IMR-90 (cell line): ENCODE results near the gene ME3. TPM values are rescaled to one million over a fixed set of nuclear protein-coding genes. Genes with fewer than 3 reads are reported as not detected.

Experiments
- ATAC-seq: fragments of 200-7000 bp; cut with Tn5 transposase; 2 replicates; pipeline ENCODE4 v1.9.1; 2020; ENCODE audit warnings: low read depth, mild to moderate bottlenecking, moderate library complexity
- BruUV-seq: library from RNA; stranded (reverse); fragments of 400-500 nt; replicated peaks from 2 replicates; lab custom pipeline; 2021; lab: Mats Ljungman, UMichigan
- CTCF ChIA-PET: fragments of 300-600 bp; formaldehyde crosslinking; extraction: SDS; loops from one replicate; lab custom pipeline; 2021; ENCODE audit warnings: antibody characterized with exemption; lab: Yijun Ruan, JAX
- POLR2A ChIA-PET: fragments of 300-600 bp; sonication (Branson Sonifier 250); formaldehyde crosslinking; loops from one replicate; lab custom pipeline; 2022; ENCODE audit warnings: antibody characterized with exemption; ENCODE audit not compliant: unreplicated experiment; lab: Charles Lee
- DNase-seq: peaks from one replicate; pipeline ENCODE4 v3.0.0; 2013
- H2AFZ ChIP-seq: replicated peaks from 2 replicates; pipeline ENCODE3; 2013; ENCODE audit warnings: low read length, mild to moderate bottlenecking; ENCODE audit not compliant: poor library complexity
- H2AK5ac ChIP-seq: 2 replicates; pipeline ENCODE4 v1.6.1; 2013; ENCODE audit warnings: low read depth, low read length, inconsistent platforms
- H2AK9ac ChIP-seq: replicated peaks from 2 replicates; pipeline ENCODE3; 2013; ENCODE audit warnings: mild to moderate bottlenecking, low read depth, low read length, moderate library complexity; ENCODE audit not compliant: poor library complexity
- H2BK120ac ChIP-seq: 2 replicates; pipeline ENCODE4 v1.6.1; 2013; ENCODE audit warnings: low read depth, low read length, inconsistent platforms
- H2BK15ac ChIP-seq: 3 replicates; pipeline ENCODE4 v1.6.1; 2013; ENCODE audit warnings: low read depth, low read length, inconsistent platforms
- H2BK20ac ChIP-seq: 2 replicates; pipeline ENCODE4 v1.6.1; 2013; ENCODE audit warnings: low read depth, mild to moderate bottlenecking, inconsistent platforms, low read length, moderate library complexity
- H2BK5ac ChIP-seq: 2 replicates; pipeline ENCODE4 v1.6.1; 2013; ENCODE audit warnings: mild to moderate bottlenecking, low read depth, low read length, inconsistent platforms; ENCODE audit not compliant: poor library complexity, severe bottlenecking
- H3K14ac ChIP-seq: replicated peaks from 2 replicates; pipeline ENCODE4 v1.6.1; 2013; ENCODE audit warnings: low read depth, low read length, inconsistent platforms
- H3K18ac ChIP-seq: 2 replicates; pipeline ENCODE4 v1.6.1; 2013; ENCODE audit warnings: low read depth, low read length, control low read depth
- H3K23ac ChIP-seq: 2 replicates; pipeline ENCODE4 v1.6.1; 2013; ENCODE audit warnings: low read depth, low read length, inconsistent platforms
- H3K27ac ChIP-seq: 2 replicates; pipeline ENCODE4 v1.5.1; 2013; ENCODE audit warnings: mild to moderate bottlenecking, control low read depth, low read length; ENCODE audit not compliant: insufficient read depth
- H3K27me3 ChIP-seq: 2 replicates; pipeline ENCODE4 v1.6.1; 2013; ENCODE audit warnings: low read length; ENCODE audit not compliant: control insufficient read depth, insufficient read depth
- H3K36me3 ChIP-seq: 2 replicates; pipeline ENCODE4 v1.6.1; 2013; ENCODE audit warnings: low read length, mixed read lengths; ENCODE audit not compliant: control insufficient read depth, insufficient read depth
- H3K4ac ChIP-seq: 2 replicates; pipeline ENCODE4 v1.6.1; 2013; ENCODE audit warnings: low read depth, low read length, inconsistent platforms
- H3K4me1 ChIP-seq: 2 replicates; pipeline ENCODE4 v1.6.1; 2013; ENCODE audit warnings: low read length, mixed read lengths; ENCODE audit not compliant: control insufficient read depth, insufficient read depth
- H3K4me2 ChIP-seq: 2 replicates; pipeline ENCODE4 v1.6.1; 2013; ENCODE audit warnings: low read depth, mild to moderate bottlenecking, control low read depth, low read length, moderate library complexity
- H3K4me3 ChIP-seq: 2 replicates; pipeline ENCODE4 v1.5.1; 2013; ENCODE audit warnings: low read depth, mild to moderate bottlenecking, control low read depth, low read length, moderate library complexity; ENCODE audit not compliant: insufficient read depth
- H3K56ac ChIP-seq: 2 replicates; pipeline ENCODE4 v1.6.1; 2013; ENCODE audit warnings: low read length, inconsistent platforms; ENCODE audit not compliant: insufficient read depth; ENCODE audit errors: extremely low read depth
- H3K79me1 ChIP-seq, 2 experiments: 2 replicates each; pipeline ENCODE4 v1.6.1; 2013; ENCODE audit warnings: low read length in 2 of 2, inconsistent platforms in 1 of 2, low read depth in 1 of 2
- H3K9ac ChIP-seq: 2 replicates; pipeline ENCODE4 v1.6.1; 2013; ENCODE audit warnings: low read depth, low read length, control low read depth
- H3K9me1 ChIP-seq: 2 replicates; pipeline ENCODE4 v1.6.1; 2013; ENCODE audit warnings: low read length, inconsistent platforms; ENCODE audit not compliant: insufficient read depth
- H3K9me3 ChIP-seq: 2 replicates; pipeline ENCODE4 v1.6.1; 2013; ENCODE audit warnings: low read length; ENCODE audit not compliant: control insufficient read depth, insufficient read depth
- H4K20me1 ChIP-seq: 2 replicates; pipeline ENCODE4 v1.6.1; 2013; ENCODE audit warnings: low read length, inconsistent platforms; ENCODE audit not compliant: insufficient read depth
- H4K5ac ChIP-seq: 2 replicates; pipeline ENCODE4 v1.6.1; 2013; ENCODE audit warnings: mild to moderate bottlenecking, low read depth, low read length, control low read depth
- H4K8ac ChIP-seq, 2 experiments: 2 replicates each; pipeline ENCODE4 v1.6.1; 2013; ENCODE audit warnings: low read depth in 2 of 2, low read length in 2 of 2, control low read depth in 1 of 2, inconsistent platforms in 1 of 2
- H4K91ac ChIP-seq: 2 replicates; pipeline ENCODE4 v1.6.1; 2013; ENCODE audit warnings: low read depth, low read length, inconsistent platforms; ENCODE audit not compliant: insufficient read depth
- FOS ChIP-seq: fragments of 150-350 bp; IDR thresholded peaks from 2 replicates; pipeline ENCODE4 v1.6.1; 2016; ENCODE audit warnings: low read depth, low read length
- dilution Hi-C: fragments of 300-500 bp; cut with HindIII; formaldehyde crosslinking; loops from one replicate; pipeline ENCODE4 v1.14.3; 2018; ENCODE audit warnings: low sequenced_read_pairs; ENCODE audit not compliant: unreplicated experiment
- in situ Hi-C: fragments of 300-500 bp; cut with MboI; formaldehyde crosslinking; loops from 3 replicates; pipeline ENCODE4 v1.14.3; 2019; ENCODE audit warnings: low sequenced_read_pairs, inconsistent platforms, mixed read lengths
- intact Hi-C: fragments of 100-400 bp; cut with micrococcal nuclease; formaldehyde crosslinking; loops from 2 replicates; pipeline ENCODE4 v1.10.0; 2022
- polyA plus RNA-seq, 3 experiments: library from polyadenylated mRNA; depleted of rRNA; stranded (reverse); fragments of >200 nt; gene quantifications; 2 replicates each; pipeline ENCODE4 v1.2.3, GENCODE V29; 2012; ENCODE audit warnings: low replicate concordance in 1 of 3
- total RNA-seq: library from RNA; depleted of rRNA; stranded (reverse); fragments of >200 nt; gene quantifications from 2 replicates; pipeline ENCODE4 v1.2.3, GENCODE V29; 2012

ME3 gene
- total and polyA plus RNA-seq, 2 of the 4 experiments (the other 2 are of a cell fraction), result 7.8 to 9.0 TPM

- in situ Hi-C loops, result no loop called here
- no peak for ATAC-seq
Observed at GRCh38 chr11:86555866-86556265, 116.5 kb downstream of the ME3 start.

More at GRCh38 chr11:86555866-86556265, 116.5 kb downstream of the ME3 start:
- Histone ChIP-seq H3K27ac (no peak overlapping the region), H4K8ac (no peak overlapping the region), H2AFZ (no peak overlapping the region), H4K91ac (no peak overlapping the region), H3K4me1 (peaks cover 17% of the 10 kb centered on the region), H2BK5ac (no peak overlapping the region), H3K4me3 (no peak overlapping the region), H3K23ac (no peak overlapping the region), H2BK15ac (no peak overlapping the region), H2BK20ac (no peak overlapping the region), H3K56ac (no peak overlapping the region), H4K5ac (no peak overlapping the region), H3K36me3 (no peaks in the 10 kb centered on the region), H3K9me1 (peaks cover 21% of the 10 kb centered on the region), H2BK120ac (no peak overlapping the region), H2AK5ac (no peak overlapping the region), H2AK9ac (no peak overlapping the region), H3K9me3 (no peaks in the 10 kb centered on the region), H4K20me1 (no peaks in the 10 kb centered on the region), H3K4me2 (no peak overlapping the region), H3K4ac (no peak overlapping the region), H3K14ac (no peak overlapping the region), H3K18ac (no peak overlapping the region), H3K9ac (no peak overlapping the region), H3K27me3 (no peaks in the 10 kb centered on the region), H3K79me1 (no peaks in the 10 kb centered on the region; a peak in 1 of 4 replicates)
- intact Hi-C loops, result no loop called here
- no peak for TF ChIP-seq FOS
- POLR2A ChIA-PET, result no interaction called here
- no TSS peak for BruUV-seq
- no peak for DNase-seq
- dilution Hi-C loops, result no loop called here
- CTCF ChIA-PET, result no interaction called here
